Stomach (tissue), 4 donors: ENCODE data around the gene ZNF280B.
"Not testable (repeated sequence)": the region's sequence is repeated elsewhere in the genome, so short reads cannot be mapped to it uniquely, and the experiment has no call there.

Source experiments
- POLR2A ChIP-seq, 4 donors: fragments of 450-650 bp; IDR thresholded peaks; one replicate each; pipeline ENCODE4 v1.6.1; 2016; ENCODE audit warnings: antibody characterized with exemption in 4 of 4, control low read depth in 2 of 4, mild to moderate bottlenecking in 1 of 4, moderate library complexity in 1 of 4
- POLR2AphosphoS5 ChIP-seq, 3 donors: sonication (generic); formaldehyde crosslinking; IDR thresholded peaks; one replicate each; pipeline ENCODE4 v1.6.1; 2016; ENCODE audit warnings: antibody characterized with exemption in 3 of 3
- TF ChIP-seq, protein P1 (sequence below), 7 experiments: fragments of 450-650 bp in 4 of 7; fragments of 200-600 bp in 3 of 7; sonication (generic) in 3 of 7; IDR thresholded peaks; one replicate each; pipeline ENCODE4 v1.5.1; 2016 to 2019; ENCODE audit warnings: antibody characterized with exemption in 7 of 7, control low read depth in 2 of 7, mild to moderate bottlenecking in 1 of 7

DNA sequence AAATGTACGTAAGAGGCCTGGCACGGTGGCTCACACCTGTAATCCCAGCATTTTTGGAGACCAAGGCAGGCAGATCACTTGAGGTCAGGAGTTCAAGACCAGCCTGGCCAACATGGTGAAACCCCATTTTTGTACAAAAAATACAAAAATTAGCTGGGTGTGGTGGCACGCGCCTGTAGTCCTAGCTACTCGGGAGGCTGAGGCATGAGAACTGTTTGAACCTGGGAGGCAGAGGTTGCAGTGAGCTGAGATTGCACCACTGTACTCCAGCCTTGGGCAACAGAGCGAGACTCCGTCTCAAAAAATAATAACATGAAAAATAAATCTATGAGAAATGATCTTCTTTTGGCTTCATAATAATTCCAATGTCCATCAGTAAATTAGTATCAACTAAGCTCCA, 2.3 kb upstream of the ZNF280B start:
- TF ChIP-seq, protein P1, sequence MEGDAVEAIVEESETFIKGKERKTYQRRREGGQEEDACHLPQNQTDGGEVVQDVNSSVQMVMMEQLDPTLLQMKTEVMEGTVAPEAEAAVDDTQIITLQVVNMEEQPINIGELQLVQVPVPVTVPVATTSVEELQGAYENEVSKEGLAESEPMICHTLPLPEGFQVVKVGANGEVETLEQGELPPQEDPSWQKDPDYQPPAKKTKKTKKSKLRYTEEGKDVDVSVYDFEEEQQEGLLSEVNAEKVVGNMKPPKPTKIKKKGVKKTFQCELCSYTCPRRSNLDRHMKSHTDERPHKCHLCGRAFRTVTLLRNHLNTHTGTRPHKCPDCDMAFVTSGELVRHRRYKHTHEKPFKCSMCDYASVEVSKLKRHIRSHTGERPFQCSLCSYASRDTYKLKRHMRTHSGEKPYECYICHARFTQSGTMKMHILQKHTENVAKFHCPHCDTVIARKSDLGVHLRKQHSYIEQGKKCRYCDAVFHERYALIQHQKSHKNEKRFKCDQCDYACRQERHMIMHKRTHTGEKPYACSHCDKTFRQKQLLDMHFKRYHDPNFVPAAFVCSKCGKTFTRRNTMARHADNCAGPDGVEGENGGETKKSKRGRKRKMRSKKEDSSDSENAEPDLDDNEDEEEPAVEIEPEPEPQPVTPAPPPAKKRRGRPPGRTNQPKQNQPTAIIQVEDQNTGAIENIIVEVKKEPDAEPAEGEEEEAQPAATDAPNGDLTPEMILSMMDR (IDR thresholded peaks at IDR 0.05) = not testable (repeated sequence)
- TF ChIP-seq POLR2AphosphoS5, POLR2A (IDR thresholded peaks at IDR 0.05): not testable (repeated sequence)
